IPS-NIHi7 (cell line): ENCODE measurements around the gene AARS2.
A peak's percentile ranks its signal among the peaks of the same experiment; 100 is the strongest.

Experiments
- DNase-seq: peaks from one replicate; pipeline ENCODE4 v3.0.0; 2012; ENCODE audit warnings: mixed read lengths; ENCODE audit errors: extremely low spot score

Gene AARS2

GRCh38 chr6:44263354-44264100 lies 49.6 kb downstream of the AARS2 start:
- peak; percentile 46 for DNase-seq

GRCh38 chr6:44262467-44263353 lies 50.4 kb downstream of the AARS2 start:
- DNase-seq: no peak

DNA sequence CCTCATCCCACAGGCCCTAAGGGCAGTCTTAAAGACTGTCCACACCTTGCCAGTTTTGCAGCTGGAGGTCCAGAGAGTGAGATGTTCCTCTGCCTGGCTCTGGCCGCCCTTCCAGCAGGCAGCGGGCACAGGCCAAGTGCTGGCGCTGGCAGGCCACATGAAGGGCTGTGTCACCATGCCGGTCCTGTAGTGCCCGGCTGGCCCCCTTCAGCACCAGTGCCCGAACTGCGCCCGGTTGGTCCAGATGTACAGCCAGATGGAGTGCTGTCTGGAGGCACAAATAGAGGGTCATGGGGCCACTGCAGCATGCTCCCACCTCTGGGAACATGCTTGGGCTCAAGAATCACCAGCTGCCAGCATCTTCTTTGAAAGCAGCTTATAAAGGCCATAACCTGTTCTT lies 51.6 kb downstream of the AARS2 start:
- no peak for DNase-seq

GRCh38 chr6:44260451-44261297 lies 52.5 kb downstream of the AARS2 start:
- no peak for DNase-seq

DNA sequence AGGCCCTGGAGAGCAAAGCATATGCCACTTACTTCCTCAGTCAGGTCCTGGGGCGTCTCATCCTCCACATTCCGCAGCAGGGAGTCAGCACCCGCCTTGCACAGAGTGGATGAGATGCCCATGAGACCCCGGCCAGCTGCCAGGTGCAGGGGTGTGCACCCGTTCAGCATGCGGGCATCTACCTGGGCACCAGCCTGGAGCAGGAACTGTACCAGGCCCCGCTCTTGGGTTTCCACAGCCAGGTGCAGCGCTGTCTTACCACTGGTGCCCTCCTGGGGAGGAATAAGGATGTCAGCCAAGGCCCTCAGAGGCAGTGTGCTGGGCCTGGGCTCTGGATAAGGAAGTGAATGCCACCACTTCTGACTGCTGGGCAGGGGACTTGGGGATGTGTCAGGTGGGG lies 53.1 kb downstream of the AARS2 start:
- no peak for DNase-seq

- DNase-seq: no peak
Observed at GRCh38 chr6:44258921-44259320, 54.2 kb downstream of the AARS2 start.

DNA sequence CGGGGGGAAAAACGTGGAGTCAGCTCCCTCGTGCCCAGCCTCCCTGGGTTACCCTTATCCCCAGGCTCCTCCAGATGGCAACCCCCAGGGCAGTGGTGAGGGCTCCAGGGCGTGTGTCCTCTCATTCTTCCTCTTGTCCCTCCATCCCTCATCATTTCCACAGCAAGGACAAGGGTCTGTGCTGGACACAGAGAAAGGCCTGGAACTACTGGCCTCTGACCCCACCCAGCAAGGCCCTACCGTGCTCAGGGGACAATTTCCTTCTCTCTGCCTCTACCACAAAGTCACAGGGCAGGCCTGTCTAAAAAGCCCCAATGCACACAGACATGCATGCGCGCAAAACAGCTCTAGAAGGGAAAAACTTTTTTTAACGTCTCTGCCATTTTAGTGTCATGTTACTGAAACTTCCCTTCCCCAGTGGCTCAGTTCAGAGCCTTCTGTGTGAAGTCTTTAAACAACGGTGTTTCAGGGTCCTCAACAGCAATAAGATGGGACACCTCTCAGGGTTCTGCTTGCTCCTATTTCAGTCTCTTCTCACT lies 54.8 kb downstream of the AARS2 start:
- no peak for DNase-seq

DNA sequence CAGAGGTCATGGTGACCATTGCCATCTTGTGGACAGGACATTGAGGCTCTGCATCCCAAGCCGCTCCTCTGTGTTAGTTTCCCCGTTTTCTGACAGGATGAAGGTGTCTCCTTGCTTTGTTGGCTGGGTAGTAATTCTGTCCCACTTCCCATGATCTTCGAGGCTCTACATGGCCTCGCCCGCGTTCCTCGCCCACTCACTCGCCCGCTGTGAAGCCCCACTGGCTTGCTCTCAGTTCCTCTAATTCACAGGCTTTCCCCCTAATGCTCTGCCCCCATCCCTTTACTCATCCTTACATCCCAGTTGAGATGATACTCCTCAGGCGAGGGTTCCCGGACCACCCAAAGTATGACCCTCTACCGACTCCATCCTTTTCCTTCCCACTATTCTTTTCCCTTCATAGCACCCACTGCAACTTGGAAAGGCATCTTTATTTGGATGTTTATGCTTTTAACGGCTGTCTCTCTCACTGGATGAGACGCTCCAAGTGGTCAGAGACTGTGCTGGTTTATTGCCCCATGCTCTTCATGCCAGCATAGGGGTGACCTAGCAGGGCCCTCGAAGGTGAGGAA lies 55.3 kb downstream of the AARS2 start:
- DNase-seq: no peak

- peak; percentile 79 for DNase-seq
Observed at GRCh38 chr6:44257025-44257752, 56.0 kb downstream of the AARS2 start, which contains the start of gene SLC35B2. Gene SLC35B2, minus strand, starts transcription at chr6:44257528. Its CDS starts 118 bp downstream, at chr6:44257410.

DNA sequence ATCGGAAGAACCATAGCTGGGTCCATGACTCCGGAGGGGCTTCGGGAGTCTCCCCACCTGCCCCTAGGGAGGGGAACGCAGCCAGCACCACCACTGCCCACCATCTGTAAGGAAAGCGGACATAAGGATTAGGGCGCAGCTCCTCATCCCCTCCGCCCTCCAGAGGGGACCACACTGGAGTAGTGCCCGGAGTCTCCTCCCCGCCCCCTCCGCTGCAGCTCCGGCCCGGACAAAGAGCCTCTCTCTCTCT lies 56.4 kb downstream of the AARS2 start:
- DNase-seq: no peak

DNA sequence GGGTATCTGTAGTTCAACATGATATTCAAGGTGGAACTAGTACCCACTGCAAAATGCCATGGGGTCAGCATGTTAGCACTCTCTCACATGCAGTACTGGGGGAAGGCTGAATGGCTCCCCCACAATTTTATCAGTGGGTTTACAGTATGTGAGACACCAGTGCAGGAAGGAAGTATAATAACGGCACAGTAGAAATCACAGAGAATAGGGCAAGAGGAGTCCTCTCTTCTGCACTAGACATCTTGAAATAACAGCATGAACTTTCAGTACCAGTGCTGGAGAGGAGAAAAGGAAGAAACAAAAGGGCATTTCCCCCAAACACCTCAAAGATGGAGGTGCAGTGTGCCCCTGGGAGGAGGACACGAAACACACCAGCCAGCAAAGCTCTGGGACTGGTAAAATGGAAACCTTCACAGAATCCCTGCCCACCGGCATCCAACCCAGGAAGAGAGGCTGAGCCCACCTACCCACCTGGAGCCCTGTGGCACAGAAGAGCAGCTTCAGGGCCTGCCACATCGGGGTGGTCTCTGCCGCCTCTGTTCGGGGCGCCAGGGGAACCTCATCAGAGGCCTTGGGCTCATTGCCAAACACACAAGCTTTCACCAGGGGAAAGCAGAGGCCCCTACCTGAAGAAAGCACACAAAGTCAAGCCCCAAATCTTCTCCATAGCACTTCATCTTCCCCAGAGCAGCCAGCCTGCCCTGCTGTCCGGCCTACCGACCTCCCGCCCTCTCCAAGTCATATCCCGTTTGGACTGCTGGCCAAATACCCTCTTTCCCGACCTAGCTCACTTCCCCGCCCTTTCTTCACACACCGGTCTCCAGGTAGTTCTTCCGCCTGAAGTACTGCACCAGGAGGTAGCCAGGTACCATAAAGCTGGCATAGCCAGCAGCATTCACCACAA lies 57.0 kb downstream of the AARS2 start:
- DNase-seq: no peak

GRCh38 chr6:44255105-44255808 lies 57.9 kb downstream of the AARS2 start:
- DNase-seq: no peak

DNA sequence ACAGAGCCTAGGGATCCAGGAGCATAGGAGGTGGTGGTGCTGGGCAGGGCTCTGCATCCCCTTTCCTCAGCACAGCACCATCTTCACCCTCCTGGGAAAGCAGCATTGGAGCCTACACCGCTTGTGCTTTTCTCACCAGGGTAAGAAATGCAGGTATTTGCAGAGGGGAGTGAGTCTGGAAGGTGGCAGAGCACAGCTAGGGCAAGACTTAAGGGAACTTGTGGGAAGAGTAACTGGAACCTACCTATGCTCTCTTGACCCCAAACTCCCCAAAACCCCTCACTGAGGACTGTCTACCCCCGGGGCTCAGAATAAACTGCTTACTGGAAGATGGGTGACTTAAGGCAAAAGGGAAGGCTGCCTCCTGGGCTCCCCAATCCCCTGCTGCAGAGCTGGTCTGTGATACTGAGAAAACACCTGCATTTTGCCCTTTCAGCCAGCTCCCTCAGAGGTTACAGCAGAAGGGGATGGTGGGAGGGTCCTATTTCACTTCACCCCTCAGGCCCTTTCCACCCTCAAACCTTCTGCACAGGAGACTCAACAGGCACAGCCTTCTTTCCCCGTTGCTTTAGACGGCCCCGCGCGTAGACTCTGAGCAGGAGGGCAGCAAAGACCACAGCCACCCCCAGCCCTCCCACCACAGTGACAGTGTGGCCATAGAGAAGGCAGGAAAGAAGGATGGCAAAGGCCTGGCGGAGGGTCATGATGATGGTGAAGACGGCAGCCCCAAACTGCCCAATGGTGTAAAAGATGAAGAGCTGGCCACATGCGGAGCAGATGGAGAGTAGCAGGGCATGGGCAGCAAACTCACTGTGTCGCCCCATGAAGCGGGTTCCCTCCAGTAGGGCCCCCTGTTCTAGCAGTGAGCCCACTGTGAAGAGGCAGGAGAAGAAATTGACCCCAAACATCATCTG lies 58.7 kb downstream of the AARS2 start:
- DNase-seq: no peak

DNA sequence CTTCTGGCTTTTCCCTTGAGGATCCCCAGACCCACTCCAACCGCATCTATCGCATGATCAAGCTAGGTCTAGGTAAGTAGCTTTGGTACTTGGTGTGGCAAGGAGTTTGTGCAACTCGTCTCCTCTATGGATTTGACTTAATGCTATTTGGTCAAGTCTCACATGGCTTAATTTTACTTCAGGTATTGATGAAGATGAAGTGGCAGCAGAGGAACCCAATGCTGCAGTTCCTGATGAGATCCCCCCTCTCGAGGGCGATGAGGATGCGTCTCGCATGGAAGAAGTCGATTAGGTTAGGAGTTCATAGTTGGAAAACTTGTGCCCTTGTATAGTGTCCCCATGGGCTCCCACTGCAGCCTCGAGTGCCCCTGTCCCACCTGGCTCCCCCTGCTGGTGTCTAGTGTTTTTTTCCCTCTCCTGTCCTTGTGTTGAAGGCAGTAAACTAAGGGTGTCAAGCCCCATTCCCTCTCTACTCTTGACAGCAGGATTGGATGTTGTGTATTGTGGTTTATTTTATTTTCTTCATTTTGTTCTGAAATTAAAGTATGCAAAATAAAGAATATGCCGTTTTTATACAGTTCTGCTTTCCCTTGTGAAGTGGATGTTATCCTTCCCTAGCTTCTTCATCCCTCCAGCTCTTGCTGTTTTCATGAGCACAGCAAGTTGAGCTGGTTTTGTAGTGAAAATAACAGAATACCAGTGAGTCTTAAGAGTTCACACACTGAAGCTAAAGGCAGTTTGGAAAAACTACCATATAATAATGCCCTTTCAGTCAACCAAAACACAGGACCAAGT lies 59.6 kb downstream of the AARS2 start:
- no peak for DNase-seq

GRCh38 chr6:44251576-44252524 lies 61.3 kb downstream of the AARS2 start:
- DNase-seq: no peak

- no peak for DNase-seq
Observed at GRCh38 chr6:44250718-44251123, 62.4 kb downstream of the AARS2 start.
